Fibroblast of lung (primary cell): ENCODE results near the gene PC. TPM values are rescaled to one million over a fixed set of nuclear protein-coding genes. Genes with fewer than 3 reads are reported as not detected.

Experiments
- DNase-seq, 2 donors: peaks; one replicate each; pipeline versions ENCODE4 v3.0.0 to v3.0.0-alpha.2; 2010; ENCODE audit warnings: low read depth in 2 of 2
- H2AFZ ChIP-seq: 2 replicates; pipeline ENCODE4 v1.5.1; 2012; ENCODE audit warnings: low read length, control low read depth, inconsistent platforms
- H3K27ac ChIP-seq: 2 replicates; pipeline ENCODE4 v1.5.1; 2011; ENCODE audit warnings: low read length, control low read depth; ENCODE audit not compliant: insufficient read depth
- H3K27me3 ChIP-seq: 2 replicates; pipeline ENCODE4 v1.5.1; 2011; ENCODE audit warnings: mild to moderate bottlenecking, low read length; ENCODE audit not compliant: control insufficient read depth, insufficient read depth
- H3K36me3 ChIP-seq: 2 replicates; pipeline ENCODE4 v1.5.1; 2011; ENCODE audit warnings: low read length; ENCODE audit not compliant: control insufficient read depth, insufficient read depth
- H3K4me1 ChIP-seq: 2 replicates; pipeline ENCODE4 v1.5.1; 2011; ENCODE audit warnings: low read length; ENCODE audit not compliant: control insufficient read depth, insufficient read depth; ENCODE audit errors: extremely low read depth
- H3K4me2 ChIP-seq: 2 replicates; pipeline ENCODE4 v1.5.1; 2011; ENCODE audit warnings: low read length, control low read depth; ENCODE audit not compliant: insufficient read depth; ENCODE audit errors: extremely low read depth
- H3K4me3 ChIP-seq, 4 experiments: fragments of 200-600 bp in 1 of 4; sonication (generic) in 1 of 4; replicated peaks in 1 of 4; 2 replicates each; pipeline ENCODE4 v1.5.1; 2011 to 2016; ENCODE audit warnings: low read length in 4 of 4, low read depth in 3 of 4, mild to moderate bottlenecking in 3 of 4, control low read depth in 2 of 4, inconsistent platforms in 1 of 4, mixed read lengths in 1 of 4; ENCODE audit not compliant: insufficient read depth in 1 of 4; ENCODE audit errors: control extremely low read depth in 1 of 4
- H3K79me2 ChIP-seq: 2 replicates; pipeline ENCODE4 v1.5.1; 2012; ENCODE audit warnings: mild to moderate bottlenecking, low read length, inconsistent platforms; ENCODE audit not compliant: control insufficient read depth, insufficient read depth
- H3K9ac ChIP-seq: 2 replicates; pipeline ENCODE4 v1.5.1; 2011; ENCODE audit warnings: mild to moderate bottlenecking, low read length, control low read depth; ENCODE audit not compliant: insufficient read depth
- H3K9me3 ChIP-seq: 2 replicates; pipeline ENCODE4 v1.5.1; 2012; ENCODE audit warnings: low read depth, low read length; ENCODE audit not compliant: control insufficient read depth, insufficient read depth
- H4K20me1 ChIP-seq: 2 replicates; pipeline ENCODE4 v1.5.1; 2011; ENCODE audit warnings: low read length; ENCODE audit not compliant: control insufficient read depth, insufficient read depth; ENCODE audit errors: extremely low read depth
- CTCF ChIP-seq, 2 donors: IDR thresholded peaks in 1 of 2; conservative IDR thresholded peaks in 1 of 2; 1 replicate in 1 of 2; 2 replicates in 1 of 2; pipeline ENCODE4 v1.5.1; 2011 to 2012; ENCODE audit warnings: low read length in 2 of 2, control low read depth in 1 of 2, inconsistent platforms in 1 of 2, low read depth in 1 of 2, mild to moderate bottlenecking in 1 of 2
- EZH2 ChIP-seq: IDR thresholded peaks from 2 replicates; pipeline ENCODE4 v1.5.1; 2012; ENCODE audit warnings: low read length, control low read depth, mild to moderate bottlenecking; ENCODE audit errors: missing control alignments
- polyA plus RNA-seq, 2 donors: library from polyadenylated mRNA; depleted of rRNA in 1 of 2; stranded (reverse) in 1 of 2; unstranded in 1 of 2; fragments of >200 nt; gene quantifications; 2 replicates each; pipeline ENCODE4 v1.2.1, GENCODE V29; 2011 to 2012; ENCODE audit warnings: missing spikeins in 1 of 2
- total RNA-seq: library from RNA; depleted of rRNA; stranded (reverse); fragments of >200 nt; gene quantifications from 2 replicates; pipeline ENCODE4 v1.2.1, GENCODE V29; 2014

PC gene
- total and polyA plus RNA-seq, 2 donors (not counting 1 experiment from before 2014, with no cell fraction given) = 5.1 to 22.8 TPM

- no peak overlapping the region for H3K4me2 ChIP-seq
- TF ChIP-seq EZH2 = no peak
- TF ChIP-seq CTCF (conservative IDR thresholded peaks at IDR 0.05 in 1 of 2, IDR thresholded peaks at IDR 0.05 in 1 of 2; ENCODE audit: low read depth in 1 of 2, low read length in 2 of 2) = no peak
- no peaks in the 10 kb centered on the region for H3K9me3 ChIP-seq
- no peaks in the 10 kb centered on the region for H4K20me1 ChIP-seq
- H3K9ac ChIP-seq = no peak overlapping the region
- peaks cover 4% of the 10 kb centered on the region for H3K4me1 ChIP-seq
- peak in 1 of 2 donors; percentile 44 for DNase-seq
- no peak overlapping the region for H3K27ac ChIP-seq
- no peaks in the 10 kb centered on the region for H3K27me3 ChIP-seq
- H3K4me3 ChIP-seq = no peak overlapping the region
- no peak overlapping the region for H2AFZ ChIP-seq
- no peaks in the 10 kb centered on the region for H3K36me3 ChIP-seq
- no peaks in the 10 kb centered on the region for H3K79me2 ChIP-seq
Observed at GRCh38 chr11:66877588-66878385, 80.4 kb downstream of the PC start.

GRCh38 chr11:66875378-66875777, 82.8 kb downstream of the PC start:
- TF ChIP-seq CTCF (conservative IDR thresholded peaks at IDR 0.05 in 1 of 2, IDR thresholded peaks at IDR 0.05 in 1 of 2; ENCODE audit: low read depth in 1 of 2, low read length in 2 of 2) (no peak), EZH2 (no peak)
- H3K9me3 ChIP-seq = no peaks in the 10 kb centered on the region
- no peak for DNase-seq
- H3K79me2 ChIP-seq = no peaks in the 10 kb centered on the region
- no peaks in the 10 kb centered on the region for H4K20me1 ChIP-seq
- no peak overlapping the region for H3K4me3 ChIP-seq
- no peak overlapping the region for H2AFZ ChIP-seq
- H3K9ac ChIP-seq = no peak overlapping the region
- no peaks in the 10 kb centered on the region for H3K36me3 ChIP-seq
- no peak overlapping the region for H3K4me2 ChIP-seq
- H3K4me1 ChIP-seq = peaks cover 3% of the 10 kb centered on the region
- no peaks in the 10 kb centered on the region for H3K27me3 ChIP-seq
- H3K27ac ChIP-seq = no peak overlapping the region

DNA sequence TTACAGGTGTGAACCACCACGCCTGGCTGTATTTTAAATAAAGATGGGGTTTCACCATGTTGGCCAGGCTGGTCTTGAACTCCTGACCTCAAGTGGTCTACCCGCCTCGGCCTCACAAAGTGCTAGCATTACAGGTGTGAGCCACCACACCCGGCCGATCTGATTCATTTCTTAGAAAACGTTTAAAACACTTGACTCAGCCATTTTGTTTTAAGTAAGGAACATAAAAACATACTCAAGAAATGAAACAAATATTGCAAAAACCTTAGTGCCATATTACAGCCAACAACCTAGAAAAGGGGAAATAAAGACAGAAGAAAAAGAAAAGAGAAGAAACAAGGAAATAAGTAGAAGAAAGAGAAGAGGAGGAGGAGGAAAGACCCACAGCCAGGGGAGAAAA, 84.0 kb downstream of the PC start:
- Histone ChIP-seq H2AFZ (no peak overlapping the region), H3K9me3 (no peaks in the 10 kb centered on the region), H3K4me3 (no peak overlapping the region), H4K20me1 (no peaks in the 10 kb centered on the region), H3K27me3 (no peaks in the 10 kb centered on the region), H3K79me2 (no peaks in the 10 kb centered on the region), H3K27ac (no peak overlapping the region), H3K4me2 (no peak overlapping the region), H3K4me1 (peaks cover 3% of the 10 kb centered on the region), H3K36me3 (no peaks in the 10 kb centered on the region), H3K9ac (no peak overlapping the region)
- no peak for DNase-seq
- TF ChIP-seq CTCF (conservative IDR thresholded peaks at IDR 0.05 in 1 of 2, IDR thresholded peaks at IDR 0.05 in 1 of 2; ENCODE audit: low read depth in 1 of 2, low read length in 2 of 2) = no peak
- no peak for TF ChIP-seq EZH2
